Stimulated activated CD4-positive, alpha-beta T cell treated with anti-CD3 and anti-CD28 coated beads, TNF-alpha, amount 100 ng/mL, for 1 hour (primary cell): Measurements from ENCODE around the gene CLDN15.
"Not testable (repeated sequence)": the region's sequence is repeated elsewhere in the genome, so short reads cannot be mapped to it uniquely, and the experiment has no call there.

Source experiments
- DNase-seq, 3 donors: peaks; one replicate each; pipeline ENCODE4 v3.0.0-alpha.2; 2020; ENCODE audit warnings: low read depth in 3 of 3, low spot score in 1 of 3

Gene CLDN15

DNA sequence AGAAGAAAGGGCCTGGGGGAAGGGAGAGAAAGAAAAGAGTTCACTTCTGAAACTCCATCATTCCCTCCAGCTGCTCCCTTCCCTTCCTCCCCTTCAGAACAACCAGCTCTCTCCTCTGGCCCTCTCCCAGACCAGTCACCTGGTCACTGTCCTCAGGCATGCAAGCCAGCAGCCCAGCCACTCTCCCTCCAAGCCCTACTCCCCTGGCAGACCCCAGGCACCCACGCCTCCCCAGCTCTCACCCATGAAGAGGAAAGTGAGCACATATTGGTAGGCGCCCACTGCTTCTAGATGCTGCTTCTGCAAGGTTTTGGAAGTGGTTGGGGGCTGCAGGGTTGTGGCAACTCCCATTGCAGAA lies 37.1 kb downstream of the CLDN15 start:
- no peak for DNase-seq

DNA sequence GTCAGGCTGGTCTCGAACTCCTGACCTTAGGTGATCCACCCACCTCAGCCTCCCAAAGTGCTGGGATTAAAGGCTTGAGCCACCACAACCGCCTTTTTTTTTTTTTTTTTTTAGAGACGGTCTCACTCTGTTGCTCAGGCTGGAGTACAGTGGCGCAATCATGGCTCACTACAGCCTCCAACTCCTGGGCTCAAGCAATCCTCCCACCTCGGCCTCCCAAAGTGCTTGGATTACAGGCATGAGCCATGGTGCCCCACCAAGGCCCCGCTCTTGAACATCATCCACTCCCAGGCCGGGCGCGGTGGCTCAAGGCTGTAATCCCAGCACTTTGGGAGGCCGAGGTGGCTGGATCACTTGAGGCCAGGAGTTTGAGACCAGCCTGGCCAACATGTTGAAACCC lies 38.1 kb downstream of the CLDN15 start:
- not testable (repeated sequence) for DNase-seq

DNA sequence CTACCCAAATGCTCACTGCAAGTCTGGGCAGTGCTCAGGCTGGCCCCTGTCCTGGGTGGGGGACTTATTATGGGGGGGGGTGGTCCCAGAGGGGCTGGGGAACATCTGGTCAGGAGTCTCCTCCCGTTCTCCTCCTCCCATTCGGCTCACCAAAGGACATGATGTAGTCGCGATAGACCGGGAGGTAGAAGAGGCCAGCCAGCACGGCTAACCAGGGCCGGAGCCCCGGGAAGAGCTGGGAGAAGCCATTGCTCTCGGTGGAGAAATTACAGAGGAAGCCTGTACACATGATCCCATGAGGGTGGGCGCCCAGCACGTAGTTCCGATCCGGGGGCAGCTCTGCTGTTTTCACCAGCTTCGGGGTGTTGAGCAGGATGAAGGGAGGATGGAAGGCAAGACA lies 39.1 kb downstream of the CLDN15 start:
- DNase-seq, result no peak

DNA sequence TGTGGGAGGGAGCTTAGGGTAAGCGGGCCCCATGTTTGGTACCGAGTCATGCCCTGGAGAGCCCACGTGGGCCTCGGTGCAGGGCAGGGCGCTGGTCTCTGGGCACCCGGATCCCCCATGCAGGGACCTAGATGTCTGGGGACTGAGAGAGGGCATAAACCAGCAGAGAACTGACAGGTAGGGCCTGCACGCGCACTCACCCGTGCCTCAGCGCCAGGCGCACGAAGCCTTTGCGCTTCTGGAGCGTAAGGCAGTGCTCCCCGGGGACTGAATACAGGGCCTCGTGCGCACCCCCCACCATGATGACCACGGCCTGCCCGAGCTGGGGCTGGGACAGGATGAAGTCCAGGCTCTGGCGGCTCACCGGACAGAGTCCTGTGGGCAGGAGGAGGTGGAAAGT lies 39.6 kb downstream of the CLDN15 start:
- no peak for DNase-seq

DNA sequence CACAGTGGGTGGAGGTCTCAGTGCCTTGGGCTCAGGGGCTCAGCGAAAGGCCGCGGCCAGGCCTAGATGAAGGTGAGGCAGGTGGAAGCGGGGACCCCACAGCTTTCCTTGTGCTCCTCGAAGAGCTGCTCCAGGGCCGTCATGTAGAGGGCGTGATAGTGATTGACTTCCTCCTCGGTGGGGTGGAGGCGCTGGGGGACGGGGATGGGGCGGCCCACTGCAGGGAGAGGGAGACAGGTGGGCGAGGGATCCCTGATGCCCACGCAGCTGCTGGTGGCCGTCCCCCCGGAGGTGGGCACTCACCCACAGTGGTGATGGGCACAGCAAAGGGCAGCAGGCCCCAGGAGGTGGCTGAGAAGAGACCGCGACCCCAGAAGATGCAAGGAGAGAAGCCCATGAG lies 41.7 kb downstream of the CLDN15 start:
- no peak for DNase-seq

DNA sequence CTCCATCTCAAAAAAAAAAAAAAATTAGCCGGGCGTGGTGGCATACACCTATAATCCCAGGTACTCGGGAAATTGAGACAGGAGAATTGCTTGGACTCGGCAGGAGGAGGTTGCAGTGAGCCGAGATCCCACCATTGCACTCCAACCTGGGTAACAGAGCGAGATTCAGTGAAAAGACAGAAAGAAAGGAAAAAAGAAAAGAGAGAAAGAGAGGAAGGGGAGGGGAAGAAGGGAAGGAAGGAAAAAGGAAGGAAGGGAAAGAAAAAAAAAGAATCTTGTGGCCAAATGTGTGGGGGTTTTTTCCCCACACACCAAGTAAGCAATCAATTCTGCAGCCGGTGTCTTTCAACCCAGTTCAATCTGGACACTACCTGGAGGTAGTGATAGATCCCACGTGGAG lies 48.5 kb downstream of the CLDN15 start:
- DNase-seq, result no peak

DNA sequence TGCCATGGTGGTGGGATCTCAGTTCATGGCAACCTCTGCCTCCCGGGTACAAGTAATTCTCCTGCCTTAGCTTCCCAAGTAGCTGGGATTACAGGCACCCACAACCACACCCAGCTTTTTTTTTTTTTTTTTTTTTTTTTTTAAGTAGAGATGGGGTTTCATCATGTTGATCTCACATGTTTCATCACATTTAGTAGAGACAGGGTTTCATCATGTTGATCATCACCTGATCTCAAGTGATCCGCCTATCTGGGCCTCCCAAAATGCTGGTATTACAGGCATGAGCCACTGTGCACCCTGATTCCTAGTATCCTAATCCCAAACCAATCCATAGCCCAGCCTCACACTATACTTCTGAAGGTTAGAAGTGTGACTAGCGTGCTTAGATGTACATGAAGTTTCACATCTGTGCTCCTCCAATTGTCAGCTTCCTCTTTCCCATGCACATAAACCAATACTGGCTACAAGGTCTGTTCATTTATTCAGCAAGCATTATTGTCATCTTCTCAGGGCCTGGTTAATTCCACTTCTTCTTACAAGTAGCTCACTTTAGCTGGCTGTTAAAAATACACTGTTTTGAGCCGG lies 50.7 kb downstream of the CLDN15 start:
- DNase-seq, result no peak

DNA sequence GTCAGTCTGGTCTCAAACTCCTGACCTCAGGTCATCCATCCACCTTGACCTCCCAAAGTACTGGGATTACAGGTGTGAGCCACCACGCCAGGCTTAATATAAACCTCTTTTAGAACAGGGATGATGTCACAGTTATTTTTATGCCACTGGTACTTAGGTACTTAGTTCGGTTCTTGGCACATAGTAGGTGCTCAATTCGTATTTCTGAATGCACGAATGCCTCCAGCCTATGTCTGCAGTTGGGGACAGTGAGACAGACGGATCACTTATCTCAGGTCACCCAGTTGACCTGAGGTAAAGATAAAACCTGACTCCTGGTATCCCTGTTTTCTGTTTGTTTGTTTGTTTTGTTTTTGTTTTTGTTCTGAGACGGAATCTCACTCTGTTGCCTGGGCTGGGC lies 51.4 kb downstream of the CLDN15 start:
- DNase-seq, result no peak

DNA sequence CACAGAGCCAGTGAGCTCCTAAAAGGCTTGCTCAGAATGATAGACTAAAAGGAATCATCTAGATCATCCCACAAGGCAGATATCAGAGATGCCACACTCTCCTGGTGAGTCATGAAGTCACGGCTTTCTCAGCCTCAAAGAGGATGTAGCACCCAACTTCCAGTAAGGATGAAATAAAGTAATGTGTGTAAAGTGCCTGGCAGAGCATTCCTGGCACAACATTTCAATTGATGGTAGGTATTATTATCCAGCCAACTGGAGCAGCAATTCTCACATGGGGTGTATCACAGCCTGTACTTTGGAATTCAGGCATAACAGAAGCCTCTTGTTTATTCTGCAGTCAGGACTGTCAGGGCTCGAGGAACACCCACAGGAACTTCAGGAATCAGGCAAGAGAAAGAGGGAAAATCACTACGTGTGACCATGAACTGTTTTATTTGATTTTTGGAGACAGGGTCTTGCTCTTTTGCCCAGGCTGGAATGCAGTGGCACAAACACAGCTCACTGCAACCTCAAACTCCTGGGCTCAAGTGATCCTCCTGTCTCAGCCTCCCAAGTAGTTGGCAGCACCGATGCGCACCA lies 52.3 kb downstream of the CLDN15 start:
- DNase-seq, result no peak
